ENCODE measurements around the gene TBC1D2B. TPM values are rescaled to one million over a fixed set of nuclear protein-coding genes. Genes with fewer than 3 reads are reported as not detected.

The TBC1D2B gene
- total and polyA plus RNA-seq, 2 of the 4 experiments (the other 2 are of a cell fraction) = 17.7 to 28.3 TPM

- no peak overlapping the region for H3K23ac ChIP-seq (ENCODE audit: low read depth, low read length)
- no peak overlapping the region for H4K8ac ChIP-seq (ENCODE audit: low read depth in 2 of 2, low read length in 2 of 2)
- no peak overlapping the region for H2AK9ac ChIP-seq (replicated peaks; ENCODE audit: low read depth, low read length, poor library complexity)
- no peak overlapping the region for H3K18ac ChIP-seq (ENCODE audit: low read depth, low read length)
- H3K79me1 ChIP-seq (ENCODE audit: low read depth in 1 of 2, low read length in 2 of 2) = no peaks in the 10 kb centered on the region
- DNase-seq = no peak
- no CpG with 5 or more reads among the region's 3 CpGs for WGBS, 2 experiments (ENCODE audit: extremely low coverage in 2 of 2, insufficient read length in 1 of 2)
- H3K9me1 ChIP-seq (ENCODE audit: insufficient read depth, low read length) = peaks cover 16% of the 10 kb centered on the region
- no peak overlapping the region for H2AFZ ChIP-seq (replicated peaks; ENCODE audit: low read length, poor library complexity)
- 0 out of 2 replicates have a peak overlapping the region, but pooled peaks have one; percentile 10 for H3K4ac ChIP-seq (ENCODE audit: low read depth, low read length)
- H2BK5ac ChIP-seq (ENCODE audit: low read depth, low read length, poor library complexity, severe bottlenecking) = no peak overlapping the region
- no peak overlapping the region for H3K4me3 ChIP-seq (ENCODE audit: insufficient read depth, low read depth, low read length)
- H2AK5ac ChIP-seq (ENCODE audit: low read depth, low read length) = no peak overlapping the region
- H3K4me1 ChIP-seq (ENCODE audit: control insufficient read depth, insufficient read depth, low read length) = peaks cover 28% of the 10 kb centered on the region
- peaks cover 17% of the 10 kb centered on the region for H4K20me1 ChIP-seq (ENCODE audit: insufficient read depth, low read length)
- H3K56ac ChIP-seq (ENCODE audit: extremely low read depth, insufficient read depth, low read length) = no peak overlapping the region
- H3K27ac ChIP-seq (ENCODE audit: insufficient read depth, low read length) = no peak overlapping the region
- H3K36me3 ChIP-seq (ENCODE audit: control insufficient read depth, insufficient read depth, low read length) = no peaks in the 10 kb centered on the region
- BruUV-seq (replicated peaks) = no TSS peak
- in situ Hi-C loops (cut with MboI; ENCODE audit: low sequenced_read_pairs) (no loop called here), intact Hi-C loops (cut with micrococcal nuclease) (loop anchor here (5.0 kb wide), 1 partner anchor 83 kb away; no protein-coding TSS in a partner anchor), dilution Hi-C loops (cut with HindIII; ENCODE audit: low sequenced_read_pairs, unreplicated experiment) (no loop called here)
- no peak overlapping the region for H4K91ac ChIP-seq (ENCODE audit: insufficient read depth, low read depth, low read length)
- POLR2A ChIA-PET (ENCODE audit: unreplicated experiment) = no interaction called here
- CTCF ChIA-PET = no interaction called here
- H3K9ac ChIP-seq (ENCODE audit: low read depth, low read length) = no peak overlapping the region
- H3K27me3 ChIP-seq (ENCODE audit: control insufficient read depth, insufficient read depth, low read length) = peaks cover 21% of the 10 kb centered on the region
- peak; percentile 42; the same call in 1 of the 2 replicates for TF ChIP-seq CEBPB (IDR thresholded peaks at IDR 0.05; ENCODE audit: low read depth, low read length)
- TF ChIP-seq MXI1 (IDR thresholded peaks at IDR 0.05; ENCODE audit: borderline replicate concordance, low read depth, low read length) = no peak
- H3K14ac ChIP-seq (replicated peaks; ENCODE audit: low read depth, low read length) = no peak overlapping the region
- ATAC-seq (ENCODE audit: low read depth) = no peak
- H2BK120ac ChIP-seq (ENCODE audit: low read depth, low read length) = no peak overlapping the region
- no peak overlapping the region for H2BK15ac ChIP-seq (ENCODE audit: low read depth, low read length)
- no peaks in the 10 kb centered on the region for H3K9me3 ChIP-seq (ENCODE audit: control insufficient read depth, insufficient read depth, low read length)
- H3K4me2 ChIP-seq (ENCODE audit: low read depth, low read length) = no peak overlapping the region
- H2BK20ac ChIP-seq (ENCODE audit: low read depth, low read length) = no peak overlapping the region
- H4K5ac ChIP-seq (ENCODE audit: low read depth, low read length) = no peak overlapping the region
Observed at GRCh38 chr15:78090422-78091063, 13.0 kb upstream of the TBC1D2B start.

All from IMR-90 (cell line).